HEK293 (cell line): ENCODE results near the gene TRIB2.

ENCODE experiments used
- CTCF ChIA-PET: fragments of 350-600 bp; formaldehyde crosslinking; extraction: SDS; loops from one replicate; lab custom pipeline; 2021; ENCODE audit warnings: antibody characterized with exemption; lab: Yijun Ruan, JAX
- POLR2A ChIA-PET: fragments of 300-600 bp; formaldehyde crosslinking; extraction: SDS; loops from one replicate; lab custom pipeline; 2020; ENCODE audit warnings: antibody characterized with exemption, inconsistent platforms; lab: Yijun Ruan, JAX
- H3K27ac ChIP-seq: fragments of 200-500 bp; sonication (Bioruptor generic); 2 replicates; pipeline ENCODE4 v1.5.1; 2014; ENCODE audit warnings: low read depth, low read length, control low read depth, inconsistent platforms; ENCODE audit errors: extremely low read depth
- H3K36me3 ChIP-seq, 2 experiments: fragments of 200-500 bp in 1 of 2; sonication (Bioruptor generic) in 1 of 2; 1 replicate in 1 of 2; 2 replicates in 1 of 2; pipeline ENCODE4 v1.5.1; 2014 to 2017; ENCODE audit warnings: inconsistent platforms in 2 of 2, low read length in 2 of 2; ENCODE audit not compliant: control insufficient read depth in 2 of 2, insufficient read depth in 1 of 2
- H3K4me1 ChIP-seq: fragments of 200-500 bp; sonication (Bioruptor generic); 2 replicates; pipeline ENCODE4 v1.5.1; 2014; ENCODE audit warnings: mild to moderate bottlenecking, low read length, inconsistent platforms; ENCODE audit not compliant: control insufficient read depth, insufficient read depth
- H3K4me3 ChIP-seq: 2 replicates; pipeline ENCODE4 v1.5.1; 2011; ENCODE audit warnings: low read depth, mild to moderate bottlenecking, control low read depth, low read length, moderate library complexity
- H3K9me3 ChIP-seq: fragments of 200-500 bp; sonication (Bioruptor generic); 2 replicates; pipeline ENCODE4 v1.5.1; 2014; ENCODE audit warnings: low read depth, low read length, inconsistent platforms; ENCODE audit not compliant: control insufficient read depth, insufficient read depth
- GLI2 ChIP-seq: fragments of 450-650 bp; formaldehyde crosslinking; IDR thresholded peaks from 2 replicates; pipeline ENCODE4; 2017; ENCODE audit warnings: missing biosample characterization, missing genetic modification characterization, low read depth, borderline replicate concordance
- HOXC10 ChIP-seq: sonication (generic); formaldehyde crosslinking; IDR thresholded peaks from 2 replicates; pipeline ENCODE4 v1.8.1; 2023; ENCODE audit warnings: mild to moderate bottlenecking, missing genetic modification reagents
- RBAK ChIP-seq: fragments of 450-650 bp; formaldehyde crosslinking; IDR thresholded peaks from 2 replicates; pipeline ENCODE4 v1.5.1; 2016; ENCODE audit warnings: missing biosample characterization, missing genetic modification characterization
- ZFP69B ChIP-seq: fragments of 450-650 bp; formaldehyde crosslinking; IDR thresholded peaks from 2 replicates; pipeline ENCODE4 v1.5.1; 2016; ENCODE audit warnings: missing biosample characterization, missing genetic modification characterization
- ZNF184 ChIP-seq: fragments of 450-650 bp; IDR thresholded peaks from 2 replicates; pipeline ENCODE4 v1.5.1; 2018; ENCODE audit warnings: missing biosample characterization, mild to moderate bottlenecking, missing genetic modification characterization
- ZNF214 ChIP-seq: fragments of 450-650 bp; formaldehyde crosslinking; IDR thresholded peaks from 2 replicates; pipeline ENCODE4 v1.5.1; 2017; ENCODE audit warnings: missing biosample characterization, mild to moderate bottlenecking, missing genetic modification characterization, borderline replicate concordance
- ZNF391 ChIP-seq: fragments of 450-650 bp; formaldehyde crosslinking; IDR thresholded peaks from 2 replicates; pipeline ENCODE4 v1.5.1; 2016; ENCODE audit warnings: low read depth, missing biosample characterization, missing genetic modification characterization, borderline replicate concordance
- ZNF449 ChIP-seq: fragments of 450-650 bp; formaldehyde crosslinking; IDR thresholded peaks from 2 replicates; pipeline ENCODE4 v1.5.1; 2017; ENCODE audit warnings: missing biosample characterization, mild to moderate bottlenecking, missing genetic modification characterization, moderate library complexity
- ZNF48 ChIP-seq: fragments of 450-650 bp; formaldehyde crosslinking; IDR thresholded peaks from 2 replicates; pipeline ENCODE4 v1.5.1; 2016; ENCODE audit warnings: missing biosample characterization, missing genetic modification characterization
- ZNF501 ChIP-seq: fragments of 450-650 bp; formaldehyde crosslinking; IDR thresholded peaks from 2 replicates; pipeline ENCODE4 v1.5.1; 2016; ENCODE audit warnings: missing biosample characterization, missing genetic modification characterization
- ZNF530 ChIP-seq: fragments of 450-650 bp; formaldehyde crosslinking; IDR thresholded peaks from 2 replicates; pipeline ENCODE4 v1.5.1; 2016; ENCODE audit warnings: low read depth, missing biosample characterization, missing genetic modification characterization
- ZNF561 ChIP-seq: fragments of 450-650 bp; IDR thresholded peaks from 2 replicates; pipeline ENCODE4 v1.5.1; 2018; ENCODE audit warnings: missing biosample characterization, missing genetic modification characterization, borderline replicate concordance
- ZNF585B ChIP-seq: fragments of 450-650 bp; formaldehyde crosslinking; IDR thresholded peaks from 2 replicates; pipeline ENCODE4 v1.5.1; 2016; ENCODE audit warnings: missing biosample characterization, missing genetic modification characterization
- ZNF654 ChIP-seq: fragments of 450-650 bp; formaldehyde crosslinking; IDR thresholded peaks from 2 replicates; pipeline ENCODE4 v1.5.1; 2016; ENCODE audit warnings: low read depth, missing biosample characterization, missing genetic modification characterization
- ZNF791 ChIP-seq: fragments of 450-650 bp; formaldehyde crosslinking; IDR thresholded peaks from 2 replicates; pipeline ENCODE4 v1.5.1; 2016; ENCODE audit warnings: missing biosample characterization, missing genetic modification characterization
- ZNF792 ChIP-seq: fragments of 450-650 bp; formaldehyde crosslinking; IDR thresholded peaks from 2 replicates; pipeline ENCODE4 v1.5.1; 2016; ENCODE audit warnings: missing biosample characterization, missing genetic modification characterization
- TF ChIP-seq, protein P1 (sequence below): fragments of 450-650 bp; formaldehyde crosslinking; IDR thresholded peaks from 2 replicates; pipeline ENCODE4 v1.5.1; 2017; ENCODE audit warnings: missing biosample characterization, missing genetic modification characterization
- TF ChIP-seq, protein P2 (sequence below): fragments of 450-650 bp; formaldehyde crosslinking; IDR thresholded peaks from 2 replicates; pipeline ENCODE4 v1.5.1; 2016; ENCODE audit warnings: missing biosample characterization, missing genetic modification characterization
- TF ChIP-seq, protein P3 (sequence below): fragments of 450-650 bp; formaldehyde crosslinking; IDR thresholded peaks from 2 replicates; pipeline ENCODE4 v1.5.1; 2016; ENCODE audit warnings: missing biosample characterization, missing genetic modification characterization
- TF ChIP-seq, protein P4 (sequence below): fragments of 450-650 bp; formaldehyde crosslinking; IDR thresholded peaks from 2 replicates; pipeline ENCODE4 v1.5.1; 2016; ENCODE audit warnings: missing biosample characterization, missing genetic modification characterization

Gene TRIB2

DNA sequence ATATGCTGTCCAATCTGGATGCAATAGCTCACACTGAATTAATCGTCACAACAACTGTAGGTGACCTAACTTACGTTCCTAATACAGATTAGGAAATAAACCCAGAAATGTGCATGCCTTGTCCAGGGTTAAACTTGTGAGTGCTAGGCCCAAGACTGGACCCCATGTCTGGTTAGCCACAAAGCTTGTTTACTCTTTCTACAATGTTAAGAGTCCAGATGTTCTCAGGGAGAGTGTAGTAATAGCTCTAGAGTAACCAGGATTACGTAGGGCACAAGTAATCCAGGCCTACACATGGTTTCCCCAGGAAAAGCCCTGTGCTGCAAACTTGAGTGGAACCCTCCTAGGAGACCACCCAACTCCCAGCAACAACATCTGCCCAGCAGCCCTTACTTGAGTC is 26.2 kb downstream of the TRIB2 start (continued):
- no peak for TF ChIP-seq ZNF449
- TF ChIP-seq ZNF654 (tag by site-specific recombination) = no peak
- TF ChIP-seq ZNF501 (tag by site-specific recombination) = no peak
- TF ChIP-seq RBAK = no peak

DNA sequence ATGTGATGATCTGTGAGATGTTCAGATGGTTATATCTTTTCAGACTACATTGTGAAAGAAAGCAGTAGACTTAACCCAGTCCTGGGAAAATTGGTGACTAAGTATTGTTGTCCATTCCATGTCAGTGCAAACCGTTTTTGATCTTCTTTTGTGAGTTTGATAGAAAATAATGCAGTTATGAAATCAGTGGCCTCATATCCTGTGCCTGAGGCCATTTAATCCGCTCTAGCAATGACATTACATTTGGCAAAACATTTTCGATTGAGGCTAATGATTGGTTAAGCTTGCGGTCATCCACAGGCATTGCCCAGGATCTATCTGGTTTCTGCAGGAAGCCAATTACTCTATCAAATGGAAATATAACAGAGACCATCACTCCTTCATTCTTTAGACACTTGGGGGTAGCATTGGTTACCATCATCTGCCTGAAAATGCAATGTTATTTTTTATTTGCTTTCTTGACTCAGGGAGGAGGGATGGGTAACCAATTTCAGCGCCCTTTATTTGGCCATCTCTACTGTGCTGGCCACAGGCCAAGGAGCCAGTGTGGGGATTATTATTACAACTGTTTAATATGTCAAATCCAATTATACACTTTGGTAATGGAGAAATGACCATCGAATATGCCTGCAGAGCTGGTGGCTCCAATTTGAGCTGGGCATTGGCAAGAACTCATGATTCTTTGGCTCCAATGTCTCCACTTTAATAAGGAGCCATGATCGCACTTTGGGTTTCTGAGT is 33.6 kb downstream of the TRIB2 start:
- H3K36me3 ChIP-seq = no peaks in the 10 kb centered on the region
- H3K4me1 ChIP-seq = no peaks in the 10 kb centered on the region
- H3K4me3 ChIP-seq = no peak overlapping the region
- no peaks in the 10 kb centered on the region for H3K9me3 ChIP-seq
- no peak overlapping the region for H3K27ac ChIP-seq
- ChIA-PET CTCF (no interaction called here), POLR2A (no interaction called here)
- TF ChIP-seq ZNF792 (tag by site-specific recombination) (no peak), ZNF791 (tag by site-specific recombination) (no peak), ZNF214 (tag by site-specific recombination) (no peak), HOXC10 (no peak), GLI2 (tag by site-specific recombination) (no peak), ZNF530 (tag by site-specific recombination) (no peak), ZNF48 (tag by site-specific recombination) (no peak), ZFP69B (no peak), ZNF585B (no peak), ZNF184 (no peak), ZNF561 (tag by site-specific recombination) (no peak), ZNF391 (no peak)
- TF ChIP-seq, protein P1, sequence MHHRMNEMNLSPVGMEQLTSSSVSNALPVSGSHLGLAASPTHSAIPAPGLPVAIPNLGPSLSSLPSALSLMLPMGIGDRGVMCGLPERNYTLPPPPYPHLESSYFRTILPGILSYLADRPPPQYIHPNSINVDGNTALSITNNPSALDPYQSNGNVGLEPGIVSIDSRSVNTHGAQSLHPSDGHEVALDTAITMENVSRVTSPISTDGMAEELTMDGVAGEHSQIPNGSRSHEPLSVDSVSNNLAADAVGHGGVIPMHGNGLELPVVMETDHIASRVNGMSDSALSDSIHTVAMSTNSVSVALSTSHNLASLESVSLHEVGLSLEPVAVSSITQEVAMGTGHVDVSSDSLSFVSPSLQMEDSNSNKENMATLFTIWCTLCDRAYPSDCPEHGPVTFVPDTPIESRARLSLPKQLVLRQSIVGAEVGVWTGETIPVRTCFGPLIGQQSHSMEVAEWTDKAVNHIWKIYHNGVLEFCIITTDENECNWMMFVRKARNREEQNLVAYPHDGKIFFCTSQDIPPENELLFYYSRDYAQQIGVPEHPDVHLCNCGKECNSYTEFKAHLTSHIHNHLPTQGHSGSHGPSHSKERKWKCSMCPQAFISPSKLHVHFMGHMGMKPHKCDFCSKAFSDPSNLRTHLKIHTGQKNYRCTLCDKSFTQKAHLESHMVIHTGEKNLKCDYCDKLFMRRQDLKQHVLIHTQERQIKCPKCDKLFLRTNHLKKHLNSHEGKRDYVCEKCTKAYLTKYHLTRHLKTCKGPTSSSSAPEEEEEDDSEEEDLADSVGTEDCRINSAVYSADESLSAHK (tag by site-specific recombination) = no peak
- TF ChIP-seq, protein P2, sequence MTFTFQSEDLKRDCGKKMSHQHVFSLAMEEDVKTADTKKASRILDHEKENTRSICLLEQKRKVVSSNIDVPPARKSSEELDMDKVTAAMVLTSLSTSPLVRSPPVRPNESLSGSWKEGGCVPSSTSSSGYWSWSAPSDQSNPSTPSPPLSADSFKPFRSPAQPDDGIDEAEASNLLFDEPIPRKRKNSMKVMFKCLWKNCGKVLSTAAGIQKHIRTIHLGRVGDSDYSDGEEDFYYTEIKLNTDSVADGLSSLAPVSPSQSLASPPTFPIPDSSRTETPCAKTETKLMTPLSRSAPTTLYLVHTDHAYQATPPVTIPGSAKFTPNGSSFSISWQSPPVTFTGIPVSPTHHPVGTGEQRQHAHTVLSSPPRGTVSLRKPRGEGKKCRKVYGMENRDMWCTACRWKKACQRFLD = no peak
- TF ChIP-seq, protein P3, sequence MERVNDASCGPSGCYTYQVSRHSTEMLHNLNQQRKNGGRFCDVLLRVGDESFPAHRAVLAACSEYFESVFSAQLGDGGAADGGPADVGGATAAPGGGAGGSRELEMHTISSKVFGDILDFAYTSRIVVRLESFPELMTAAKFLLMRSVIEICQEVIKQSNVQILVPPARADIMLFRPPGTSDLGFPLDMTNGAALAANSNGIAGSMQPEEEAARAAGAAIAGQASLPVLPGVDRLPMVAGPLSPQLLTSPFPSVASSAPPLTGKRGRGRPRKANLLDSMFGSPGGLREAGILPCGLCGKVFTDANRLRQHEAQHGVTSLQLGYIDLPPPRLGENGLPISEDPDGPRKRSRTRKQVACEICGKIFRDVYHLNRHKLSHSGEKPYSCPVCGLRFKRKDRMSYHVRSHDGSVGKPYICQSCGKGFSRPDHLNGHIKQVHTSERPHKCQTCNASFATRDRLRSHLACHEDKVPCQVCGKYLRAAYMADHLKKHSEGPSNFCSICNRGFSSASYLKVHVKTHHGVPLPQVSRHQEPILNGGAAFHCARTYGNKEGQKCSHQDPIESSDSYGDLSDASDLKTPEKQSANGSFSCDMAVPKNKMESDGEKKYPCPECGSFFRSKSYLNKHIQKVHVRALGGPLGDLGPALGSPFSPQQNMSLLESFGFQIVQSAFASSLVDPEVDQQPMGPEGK (tag by site-specific recombination) = no peak
- TF ChIP-seq, protein P4, sequence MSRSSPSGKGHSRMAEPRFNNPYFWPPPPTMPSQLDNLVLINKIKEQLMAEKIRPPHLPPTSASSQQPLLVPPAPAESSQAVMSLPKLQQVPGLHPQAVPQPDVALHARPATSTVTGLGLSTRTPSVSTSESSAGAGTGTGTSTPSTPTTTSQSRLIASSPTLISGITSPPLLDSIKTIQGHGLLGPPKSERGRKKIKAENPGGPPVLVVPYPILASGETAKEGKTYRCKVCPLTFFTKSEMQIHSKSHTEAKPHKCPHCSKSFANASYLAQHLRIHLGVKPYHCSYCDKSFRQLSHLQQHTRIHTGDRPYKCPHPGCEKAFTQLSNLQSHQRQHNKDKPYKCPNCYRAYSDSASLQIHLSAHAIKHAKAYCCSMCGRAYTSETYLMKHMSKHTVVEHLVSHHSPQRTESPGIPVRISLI (tag by site-specific recombination) = no peak
